OCI-LY3 (cell line): Measurements from ENCODE around the gene CHID1.

Experiments used
- H2AFZ ChIP-seq: fragments of 200-600, 300-600 bp; shearing (Covaris generic); 2 replicates; pipeline ENCODE4 v1.6.0; 2014; ENCODE audit warnings: antibody characterized with exemption, low read depth, low read length
- H3K27ac ChIP-seq: fragments of 200-600, 300-600 bp; sonication (generic); 2 replicates; pipeline ENCODE4 v1.5.1; 2014; ENCODE audit warnings: mild to moderate bottlenecking, low read length, moderate library complexity, mixed read lengths
- H3K27me3 ChIP-seq: fragments of 200-600, 300-600 bp; sonication (generic); 2 replicates; pipeline ENCODE4 v1.6.1; 2014; ENCODE audit warnings: low read depth, low read length, mixed read lengths
- H3K36me3 ChIP-seq: fragments of 200-600, 300-600 bp; sonication (generic); replicated peaks from 2 replicates; pipeline ENCODE3; 2014; ENCODE audit warnings: low read depth, low read length, mixed read lengths
- H3K4me1 ChIP-seq: fragments of 300-600, 200-600 bp; sonication (generic); 2 replicates; pipeline ENCODE4 v1.6.1; 2014; ENCODE audit warnings: low read length, mixed read lengths
- H3K4me2 ChIP-seq: fragments of 200-600, 300-600 bp; sonication (generic); 2 replicates; pipeline ENCODE4 v1.6.1; 2014; ENCODE audit warnings: low read length, mixed read lengths
- H3K4me3 ChIP-seq: fragments of 300-600, 200-600 bp; sonication (generic); 2 replicates; pipeline ENCODE4 v1.5.1; 2014; ENCODE audit warnings: antibody characterized with exemption, mild to moderate bottlenecking, low read length, moderate library complexity
- H3K79me2 ChIP-seq: fragments of 300-600, 200-600 bp; shearing (Covaris generic); 2 replicates; pipeline ENCODE4 v1.6.1; 2014; ENCODE audit warnings: mild to moderate bottlenecking, low read length, mixed read lengths
- H3K9ac ChIP-seq: fragments of 300-600, 200-600 bp; shearing (Covaris generic); 2 replicates; pipeline ENCODE4 v1.6.0; 2014; ENCODE audit warnings: mild to moderate bottlenecking, low read length, moderate library complexity
- H3K9me3 ChIP-seq: fragments of 200-600, 300-600 bp; shearing (Covaris generic); 2 replicates; pipeline ENCODE4 v1.6.1; 2014; ENCODE audit warnings: low read length, mixed read lengths; ENCODE audit not compliant: insufficient read depth
- H4K20me1 ChIP-seq: fragments of 200-600, 300-600 bp; sonication (generic); 2 replicates; pipeline ENCODE4 v1.6.1; 2016; ENCODE audit warnings: low read length, mixed read lengths; ENCODE audit not compliant: insufficient read depth
- EZH2phosphoT487 ChIP-seq: fragments of 200-600 bp; shearing (Covaris generic); IDR thresholded peaks from 2 replicates; pipeline ENCODE4 v1.6.1; 2018; ENCODE audit warnings: antibody characterized with exemption, mixed run types, low read depth
- TF ChIP-seq, protein P1 (sequence below): fragments of 200-600, 300-600 bp; sonication (generic); IDR thresholded peaks from 2 replicates; pipeline ENCODE4 v1.5.1; 2014; ENCODE audit warnings: antibody characterized with exemption, low read length, low read depth

Gene CHID1

GRCh38 chr11:914747-915501, 4.3 kb upstream of the CHID1 start:
- Histone ChIP-seq H3K9ac (no peak overlapping the region), H3K27ac (no peak overlapping the region), H3K4me1 (peaks cover 5% of the 10 kb centered on the region), H2AFZ (no peak overlapping the region), H4K20me1 (no peaks in the 10 kb centered on the region), H3K9me3 (no peaks in the 10 kb centered on the region), H3K27me3 (no peaks in the 10 kb centered on the region), H3K36me3 (no peaks in the 10 kb centered on the region), H3K4me3 (no peak overlapping the region), H3K4me2 (no peak overlapping the region), H3K79me2 (peaks cover 7% of the 10 kb centered on the region)
- TF ChIP-seq EZH2phosphoT487, result no peak
- TF ChIP-seq, protein P1, sequence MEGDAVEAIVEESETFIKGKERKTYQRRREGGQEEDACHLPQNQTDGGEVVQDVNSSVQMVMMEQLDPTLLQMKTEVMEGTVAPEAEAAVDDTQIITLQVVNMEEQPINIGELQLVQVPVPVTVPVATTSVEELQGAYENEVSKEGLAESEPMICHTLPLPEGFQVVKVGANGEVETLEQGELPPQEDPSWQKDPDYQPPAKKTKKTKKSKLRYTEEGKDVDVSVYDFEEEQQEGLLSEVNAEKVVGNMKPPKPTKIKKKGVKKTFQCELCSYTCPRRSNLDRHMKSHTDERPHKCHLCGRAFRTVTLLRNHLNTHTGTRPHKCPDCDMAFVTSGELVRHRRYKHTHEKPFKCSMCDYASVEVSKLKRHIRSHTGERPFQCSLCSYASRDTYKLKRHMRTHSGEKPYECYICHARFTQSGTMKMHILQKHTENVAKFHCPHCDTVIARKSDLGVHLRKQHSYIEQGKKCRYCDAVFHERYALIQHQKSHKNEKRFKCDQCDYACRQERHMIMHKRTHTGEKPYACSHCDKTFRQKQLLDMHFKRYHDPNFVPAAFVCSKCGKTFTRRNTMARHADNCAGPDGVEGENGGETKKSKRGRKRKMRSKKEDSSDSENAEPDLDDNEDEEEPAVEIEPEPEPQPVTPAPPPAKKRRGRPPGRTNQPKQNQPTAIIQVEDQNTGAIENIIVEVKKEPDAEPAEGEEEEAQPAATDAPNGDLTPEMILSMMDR, result no peak

DNA sequence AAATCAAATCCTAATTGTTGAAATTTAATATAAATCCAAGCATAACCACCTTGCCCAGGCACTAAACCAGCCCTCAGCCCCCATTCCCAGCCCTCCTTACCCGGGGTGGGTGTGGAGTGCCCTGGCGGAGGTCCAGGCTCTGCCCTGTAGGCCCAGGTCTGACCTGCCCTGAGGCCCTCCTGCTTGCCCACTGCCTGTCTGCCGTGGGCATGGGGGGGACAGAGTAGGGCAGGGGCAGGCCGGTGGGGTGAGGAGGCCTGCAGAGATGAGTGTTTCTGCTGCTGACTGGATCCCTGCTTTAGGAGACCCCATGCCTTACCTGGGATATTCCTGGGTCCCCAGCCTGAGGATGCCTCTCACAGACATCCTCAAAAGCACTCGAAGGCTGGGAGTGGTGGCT, 3.6 kb upstream of the CHID1 start:
- no peak for TF ChIP-seq EZH2phosphoT487
- TF ChIP-seq, protein P1, result no peak
- Histone ChIP-seq H4K20me1 (no peaks in the 10 kb centered on the region), H3K4me3 (no peak overlapping the region), H3K27me3 (no peaks in the 10 kb centered on the region), H3K4me1 (peaks cover 12% of the 10 kb centered on the region), H3K36me3 (no peaks in the 10 kb centered on the region), H3K79me2 (peaks cover 14% of the 10 kb centered on the region), H2AFZ (no peak overlapping the region), H3K9ac (no peak overlapping the region), H3K9me3 (no peaks in the 10 kb centered on the region), H3K27ac (no peak overlapping the region), H3K4me2 (no peak overlapping the region)

DNA sequence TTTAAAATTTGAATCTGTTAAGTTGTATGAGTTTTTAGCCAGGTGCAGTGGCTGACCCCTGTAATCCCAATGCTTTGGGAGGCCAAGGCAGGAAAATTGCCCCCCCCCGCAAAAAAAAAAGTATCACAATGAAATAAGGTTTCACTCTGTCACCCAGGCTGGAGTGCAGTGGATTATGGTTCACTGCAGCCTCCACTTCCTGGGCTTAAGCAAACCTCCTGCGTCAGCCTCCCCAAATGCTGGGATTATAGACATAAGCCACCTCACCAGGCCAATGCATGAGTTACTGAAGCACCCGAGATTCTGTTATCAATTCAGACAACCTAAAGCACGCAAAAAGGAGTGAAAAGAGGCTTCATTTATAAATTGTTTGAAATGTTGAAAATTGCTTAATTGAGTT, 2.4 kb upstream of the CHID1 start:
- no peak overlapping the region for H3K9ac ChIP-seq
- H3K4me3 ChIP-seq, result no peak overlapping the region
- no peak overlapping the region for H3K27ac ChIP-seq
- H3K9me3 ChIP-seq, result no peaks in the 10 kb centered on the region
- no peak overlapping the region for H3K4me2 ChIP-seq
- TF ChIP-seq, protein P1, result no peak
- TF ChIP-seq EZH2phosphoT487, result no peak
- peaks cover 5% of the 10 kb centered on the region; the same call in 1 of the 2 replicates for H4K20me1 ChIP-seq
- H3K79me2 ChIP-seq, result peaks cover 26% of the 10 kb centered on the region
- H3K36me3 ChIP-seq, result no peaks in the 10 kb centered on the region
- H3K4me1 ChIP-seq, result peaks cover 24% of the 10 kb centered on the region
- H2AFZ ChIP-seq, result no peak overlapping the region
- H3K27me3 ChIP-seq, result no peaks in the 10 kb centered on the region

GRCh38 chr11:912266-912665, 1.7 kb upstream of the CHID1 start:
- no peaks in the 10 kb centered on the region for H3K9me3 ChIP-seq
- no peak overlapping the region for H2AFZ ChIP-seq
- no peak overlapping the region for H3K4me2 ChIP-seq
- H3K36me3 ChIP-seq, result no peaks in the 10 kb centered on the region
- peaks cover 8% of the 10 kb centered on the region; the same call in 1 of the 2 replicates for H4K20me1 ChIP-seq
- no peak overlapping the region for H3K27ac ChIP-seq
- no peak for TF ChIP-seq EZH2phosphoT487
- TF ChIP-seq, protein P1, result no peak
- peaks cover 28% of the 10 kb centered on the region for H3K79me2 ChIP-seq
- peaks cover 31% of the 10 kb centered on the region for H3K4me1 ChIP-seq
- H3K4me3 ChIP-seq, result no peak overlapping the region
- H3K9ac ChIP-seq, result no peak overlapping the region
- H3K27me3 ChIP-seq, result no peaks in the 10 kb centered on the region
